Loucy (cell line): ENCODE results near the gene FMNL1.

Source experiments
- EZH2phosphoT487 ChIP-seq: fragments of 200-600 bp; IDR thresholded peaks from 2 replicates; pipeline ENCODE4 v1.6.1; 2018; ENCODE audit warnings: antibody characterized with exemption, mild to moderate bottlenecking, moderate library complexity, borderline replicate concordance
- TF ChIP-seq, protein P1 (sequence below): fragments of 200-600 bp; sonication (generic); conservative IDR thresholded peaks from 2 replicates; pipeline ENCODE4 v1.5.1; 2014; ENCODE audit warnings: mild to moderate bottlenecking, antibody characterized with exemption, low read length

DNA sequence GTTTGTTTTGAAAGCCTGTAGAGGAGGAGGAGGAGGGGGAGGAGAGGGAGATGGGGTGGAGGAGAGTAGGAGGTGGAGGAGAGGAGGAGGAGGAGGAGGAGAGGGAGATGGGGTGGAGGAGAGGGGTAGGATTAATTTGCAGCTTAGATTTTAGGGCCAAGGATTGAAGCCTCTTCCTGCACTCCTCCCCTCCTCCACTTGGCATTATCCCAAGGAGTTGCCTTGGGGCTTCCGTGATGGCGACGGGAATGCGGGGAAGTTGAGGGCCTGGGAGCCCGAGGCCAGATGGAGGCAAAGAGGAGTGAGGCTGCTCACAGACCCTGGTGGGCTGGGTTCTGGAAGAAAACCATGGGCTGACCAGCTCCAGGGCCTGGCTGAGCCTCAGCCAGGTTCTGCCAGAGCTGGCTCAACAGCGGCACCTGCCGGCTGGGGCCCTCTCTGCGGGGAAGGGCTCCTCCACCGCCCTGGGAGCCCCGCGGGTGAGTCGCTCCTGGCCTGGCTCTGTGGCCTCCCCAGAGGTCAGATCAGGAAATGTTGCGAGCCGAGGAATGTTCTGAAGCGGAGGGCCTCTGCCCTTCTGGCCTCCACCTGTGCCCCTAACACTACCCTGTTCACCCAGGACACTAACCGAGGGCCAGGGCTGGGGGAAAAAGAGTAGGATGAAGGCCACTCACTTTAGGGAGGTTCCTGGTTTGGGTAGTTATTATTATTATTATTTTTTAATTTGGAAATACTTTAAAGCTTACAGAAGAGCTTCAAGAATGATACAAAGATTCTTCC, 23.9 kb upstream of the FMNL1 start:
- TF ChIP-seq, protein P1, sequence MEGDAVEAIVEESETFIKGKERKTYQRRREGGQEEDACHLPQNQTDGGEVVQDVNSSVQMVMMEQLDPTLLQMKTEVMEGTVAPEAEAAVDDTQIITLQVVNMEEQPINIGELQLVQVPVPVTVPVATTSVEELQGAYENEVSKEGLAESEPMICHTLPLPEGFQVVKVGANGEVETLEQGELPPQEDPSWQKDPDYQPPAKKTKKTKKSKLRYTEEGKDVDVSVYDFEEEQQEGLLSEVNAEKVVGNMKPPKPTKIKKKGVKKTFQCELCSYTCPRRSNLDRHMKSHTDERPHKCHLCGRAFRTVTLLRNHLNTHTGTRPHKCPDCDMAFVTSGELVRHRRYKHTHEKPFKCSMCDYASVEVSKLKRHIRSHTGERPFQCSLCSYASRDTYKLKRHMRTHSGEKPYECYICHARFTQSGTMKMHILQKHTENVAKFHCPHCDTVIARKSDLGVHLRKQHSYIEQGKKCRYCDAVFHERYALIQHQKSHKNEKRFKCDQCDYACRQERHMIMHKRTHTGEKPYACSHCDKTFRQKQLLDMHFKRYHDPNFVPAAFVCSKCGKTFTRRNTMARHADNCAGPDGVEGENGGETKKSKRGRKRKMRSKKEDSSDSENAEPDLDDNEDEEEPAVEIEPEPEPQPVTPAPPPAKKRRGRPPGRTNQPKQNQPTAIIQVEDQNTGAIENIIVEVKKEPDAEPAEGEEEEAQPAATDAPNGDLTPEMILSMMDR, result peak; percentile 98
- no peak for TF ChIP-seq EZH2phosphoT487
